ENCODE data around the gene CIROP.

Gene CIROP

GRCh38 chr14:23062002-23062401 lies 42.8 kb downstream of the CIROP start:
- peak; percentile 87 for DNase-seq (ENCODE audit: low spot score)

DNA sequence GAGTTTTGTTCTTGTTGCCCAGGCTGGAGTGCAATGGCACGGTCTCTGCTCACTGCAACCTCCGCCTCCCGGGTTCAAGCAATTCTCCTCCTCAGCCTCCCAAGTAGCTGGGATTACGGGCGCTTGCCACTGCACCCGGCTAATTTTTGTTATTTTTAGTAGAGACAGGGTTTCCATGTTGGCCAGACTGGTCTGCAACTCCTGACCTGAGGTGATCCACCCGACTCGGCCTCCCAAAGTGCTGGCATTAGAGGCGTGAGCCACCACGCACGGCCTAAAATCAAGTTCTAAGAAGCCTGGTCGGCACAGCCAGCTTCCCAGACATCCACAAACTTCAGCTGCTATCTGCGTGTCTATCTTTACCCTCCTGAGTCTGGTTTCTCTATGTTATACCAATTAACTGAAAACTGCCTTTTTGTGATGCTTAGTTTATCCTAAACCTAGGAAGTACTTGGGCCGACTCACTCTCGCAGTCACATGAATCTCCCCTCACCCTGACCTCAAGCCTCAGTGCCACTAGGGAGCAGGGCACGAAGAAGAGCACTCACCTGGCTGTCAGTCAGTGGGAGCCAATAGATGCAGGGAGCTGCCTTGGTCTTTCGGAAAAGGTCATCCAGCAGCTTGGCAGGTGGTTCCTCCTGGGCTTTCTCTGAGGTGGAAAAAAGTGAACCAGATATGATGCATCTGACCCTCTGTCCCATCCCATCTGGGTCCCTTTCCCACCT lies 44.1 kb downstream of the CIROP start:
- Histone ChIP-seq H3K4me3 (ENCODE audit: severe bottlenecking) (no peak overlapping the region), H3K27me3 (ENCODE audit: insufficient read depth, poor library complexity, severe bottlenecking) (no peaks in the 10 kb centered on the region), H3K4me1 (ENCODE audit: insufficient read depth, poor library complexity, severe bottlenecking) (peaks cover 13% of the 10 kb centered on the region), H3K9me3 (ENCODE audit: severe bottlenecking) (no peaks in the 10 kb centered on the region), H3K36me3 (ENCODE audit: low read depth) (peaks cover 71% of the 10 kb centered on the region), H3K27ac (ENCODE audit: poor library complexity, severe bottlenecking) (peak overlapping the region; percentile 72)
- DNase-seq (ENCODE audit: low spot score) (peak; percentile 42), ATAC-seq (ENCODE audit: low read depth) (no peak)
- TF ChIP-seq CTCF (IDR thresholded peaks at IDR 0.05; ENCODE audit: poor library complexity, severe bottlenecking) = no peak

More at GRCh38 chr14:23062002-23062401, 42.8 kb downstream of the CIROP start:
- TF ChIP-seq CTCF (IDR thresholded peaks at IDR 0.05; ENCODE audit: poor library complexity, severe bottlenecking) = no peak
- Histone ChIP-seq H3K27ac (ENCODE audit: poor library complexity, severe bottlenecking) (peak overlapping the region; percentile 72), H3K36me3 (ENCODE audit: low read depth) (peaks cover 84% of the 10 kb centered on the region), H3K9me3 (ENCODE audit: severe bottlenecking) (no peaks in the 10 kb centered on the region), H3K4me3 (ENCODE audit: severe bottlenecking) (no peak overlapping the region), H3K27me3 (ENCODE audit: insufficient read depth, poor library complexity, severe bottlenecking) (no peaks in the 10 kb centered on the region), H3K4me1 (ENCODE audit: insufficient read depth, poor library complexity, severe bottlenecking) (peaks cover 13% of the 10 kb centered on the region)
- ATAC-seq (ENCODE audit: low read depth) = peak; percentile 66

DNA sequence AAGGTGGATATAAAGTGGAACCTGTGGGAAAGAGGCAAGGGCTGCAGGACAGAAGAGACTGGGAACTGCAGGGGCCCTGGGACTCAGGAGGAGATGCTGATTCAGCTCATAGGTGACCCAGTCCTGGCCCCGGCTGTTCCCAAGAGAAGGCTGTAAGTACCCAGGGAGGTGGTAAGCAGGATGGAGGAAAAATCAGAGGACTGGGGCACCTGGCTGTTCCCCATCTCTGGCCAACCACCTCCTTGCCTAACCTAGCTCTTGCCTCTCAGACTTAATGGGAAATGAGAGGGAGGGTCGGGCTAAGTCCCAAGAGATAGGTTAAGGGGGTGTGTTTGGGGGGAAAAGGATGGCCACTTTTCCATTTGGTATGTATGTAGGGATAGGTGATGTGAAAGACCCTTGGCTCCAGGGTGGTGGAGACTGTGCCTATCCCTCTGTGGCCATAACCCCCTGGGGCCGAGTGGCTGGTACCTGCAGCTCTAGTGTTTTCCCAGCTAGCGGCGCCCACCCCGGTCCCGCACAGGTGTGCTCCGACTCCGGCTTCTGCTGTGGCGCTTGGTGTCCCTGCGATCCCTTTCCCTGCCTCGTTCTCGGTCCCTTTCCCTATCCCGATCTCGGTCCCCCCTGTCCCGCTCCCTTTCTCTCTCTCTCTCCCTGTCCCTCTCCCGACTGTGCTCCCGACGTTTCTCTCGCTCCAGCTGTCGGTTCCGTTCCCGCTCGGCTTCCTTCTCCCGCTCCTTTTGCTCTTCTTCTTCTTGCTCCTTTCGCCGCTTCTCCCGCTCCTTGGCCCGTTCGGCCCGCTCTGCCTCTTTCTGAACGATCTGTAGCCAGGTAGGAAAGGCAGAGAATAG lies 45.9 kb downstream of the CIROP start:
- no peaks in the 10 kb centered on the region for H3K27me3 ChIP-seq (ENCODE audit: insufficient read depth, poor library complexity, severe bottlenecking)
- TF ChIP-seq CTCF (IDR thresholded peaks at IDR 0.05; ENCODE audit: poor library complexity, severe bottlenecking) = no peak
- ATAC-seq (ENCODE audit: low read depth) (no peak), DNase-seq (ENCODE audit: low spot score) (peak; percentile 74)
- H3K27ac ChIP-seq (ENCODE audit: poor library complexity, severe bottlenecking) = peak overlapping the region; percentile 73
- H3K36me3 ChIP-seq (ENCODE audit: low read depth) = peaks cover 53% of the 10 kb centered on the region
- H3K4me3 ChIP-seq (ENCODE audit: severe bottlenecking) = no peak overlapping the region
- H3K4me1 ChIP-seq (ENCODE audit: insufficient read depth, poor library complexity, severe bottlenecking) = peaks cover 13% of the 10 kb centered on the region
- no peaks in the 10 kb centered on the region for H3K9me3 ChIP-seq (ENCODE audit: severe bottlenecking)

GRCh38 chr14:23057757-23058653 lies 46.8 kb downstream of the CIROP start:
- no peaks in the 10 kb centered on the region for H3K27me3 ChIP-seq (ENCODE audit: insufficient read depth, poor library complexity, severe bottlenecking)
- H3K36me3 ChIP-seq (ENCODE audit: low read depth) = peaks cover 44% of the 10 kb centered on the region
- H3K9me3 ChIP-seq (ENCODE audit: severe bottlenecking) = no peaks in the 10 kb centered on the region
- peaks cover 13% of the 10 kb centered on the region for H3K4me1 ChIP-seq (ENCODE audit: insufficient read depth, poor library complexity, severe bottlenecking)
- ATAC-seq (ENCODE audit: low read depth) (peak; percentile 63), DNase-seq (ENCODE audit: low spot score) (peak; percentile 93)
- H3K4me3 ChIP-seq (ENCODE audit: severe bottlenecking) = peak overlapping the region; percentile 76
- peak overlapping the region; percentile 73 for H3K27ac ChIP-seq (ENCODE audit: poor library complexity, severe bottlenecking)
- TF ChIP-seq CTCF (IDR thresholded peaks at IDR 0.05; ENCODE audit: poor library complexity, severe bottlenecking) = peak; percentile 99
